GM18520 (cell line): ENCODE data around the gene ACSBG1.

Experiments used
- ATAC-seq: cut with Tn5 transposase; IDR thresholded peaks from one replicate; pipeline ENCODE4 v1.9.1; 2021; ENCODE audit not compliant: unreplicated experiment

The ACSBG1 gene, protein sequence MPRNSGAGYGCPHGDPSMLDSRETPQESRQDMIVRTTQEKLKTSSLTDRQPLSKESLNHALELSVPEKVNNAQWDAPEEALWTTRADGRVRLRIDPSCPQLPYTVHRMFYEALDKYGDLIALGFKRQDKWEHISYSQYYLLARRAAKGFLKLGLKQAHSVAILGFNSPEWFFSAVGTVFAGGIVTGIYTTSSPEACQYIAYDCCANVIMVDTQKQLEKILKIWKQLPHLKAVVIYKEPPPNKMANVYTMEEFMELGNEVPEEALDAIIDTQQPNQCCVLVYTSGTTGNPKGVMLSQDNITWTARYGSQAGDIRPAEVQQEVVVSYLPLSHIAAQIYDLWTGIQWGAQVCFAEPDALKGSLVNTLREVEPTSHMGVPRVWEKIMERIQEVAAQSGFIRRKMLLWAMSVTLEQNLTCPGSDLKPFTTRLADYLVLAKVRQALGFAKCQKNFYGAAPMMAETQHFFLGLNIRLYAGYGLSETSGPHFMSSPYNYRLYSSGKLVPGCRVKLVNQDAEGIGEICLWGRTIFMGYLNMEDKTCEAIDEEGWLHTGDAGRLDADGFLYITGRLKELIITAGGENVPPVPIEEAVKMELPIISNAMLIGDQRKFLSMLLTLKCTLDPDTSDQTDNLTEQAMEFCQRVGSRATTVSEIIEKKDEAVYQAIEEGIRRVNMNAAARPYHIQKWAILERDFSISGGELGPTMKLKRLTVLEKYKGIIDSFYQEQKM

DNA sequence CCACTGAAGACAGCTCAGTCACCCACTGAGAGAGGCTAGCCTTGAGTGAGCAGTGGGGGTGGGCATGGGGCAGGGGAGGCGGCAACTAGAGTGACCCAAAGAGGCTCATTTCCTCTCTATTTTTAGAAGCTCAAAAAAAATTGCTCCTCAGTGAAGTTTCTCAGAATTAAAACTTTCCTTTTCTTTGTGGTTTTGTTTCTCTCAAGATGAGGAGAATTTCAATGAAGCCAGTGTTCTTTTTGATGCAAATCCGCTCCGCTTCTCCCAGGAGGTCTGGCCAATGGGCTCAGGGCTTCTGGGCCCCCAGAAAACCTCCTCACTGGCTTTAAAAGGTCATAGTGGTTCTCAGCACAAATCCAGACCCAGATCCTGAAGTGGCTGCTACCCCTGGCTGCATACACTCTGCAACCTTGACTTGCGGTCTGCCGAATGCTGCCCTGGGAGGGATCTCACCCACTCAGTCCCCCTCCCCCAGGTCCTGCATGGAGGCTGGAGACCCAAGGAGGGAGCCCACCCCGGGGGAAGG is at the start of gene ACSBG1:
Gene ACSBG1, minus strand, starts transcription at position 51 of the 526 bp plus-strand sequence. CDS start 64 bp downstream, outside the sequence.
- no peak for ATAC-seq

DNA sequence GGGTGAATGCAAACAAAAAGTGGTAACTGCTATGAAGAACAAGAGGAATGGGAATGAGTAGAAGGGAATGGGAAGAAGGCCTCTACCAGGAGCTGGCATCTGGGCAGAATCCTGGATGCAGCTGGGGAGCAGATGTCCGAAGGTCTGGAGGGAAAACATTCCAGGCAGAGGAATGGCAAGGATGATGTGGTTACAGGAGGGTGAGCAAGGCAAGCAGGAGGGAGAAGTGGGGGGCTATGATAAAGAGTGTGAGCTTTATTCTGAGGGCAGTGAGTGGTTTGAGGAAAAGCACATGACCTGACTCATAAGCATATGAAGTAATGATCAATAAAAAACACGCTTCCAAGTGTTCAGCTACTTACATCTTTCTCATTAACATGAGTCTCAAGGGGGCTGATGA is 48.0 kb upstream of the ACSBG1 start:
- ATAC-seq = no peak

DNA sequence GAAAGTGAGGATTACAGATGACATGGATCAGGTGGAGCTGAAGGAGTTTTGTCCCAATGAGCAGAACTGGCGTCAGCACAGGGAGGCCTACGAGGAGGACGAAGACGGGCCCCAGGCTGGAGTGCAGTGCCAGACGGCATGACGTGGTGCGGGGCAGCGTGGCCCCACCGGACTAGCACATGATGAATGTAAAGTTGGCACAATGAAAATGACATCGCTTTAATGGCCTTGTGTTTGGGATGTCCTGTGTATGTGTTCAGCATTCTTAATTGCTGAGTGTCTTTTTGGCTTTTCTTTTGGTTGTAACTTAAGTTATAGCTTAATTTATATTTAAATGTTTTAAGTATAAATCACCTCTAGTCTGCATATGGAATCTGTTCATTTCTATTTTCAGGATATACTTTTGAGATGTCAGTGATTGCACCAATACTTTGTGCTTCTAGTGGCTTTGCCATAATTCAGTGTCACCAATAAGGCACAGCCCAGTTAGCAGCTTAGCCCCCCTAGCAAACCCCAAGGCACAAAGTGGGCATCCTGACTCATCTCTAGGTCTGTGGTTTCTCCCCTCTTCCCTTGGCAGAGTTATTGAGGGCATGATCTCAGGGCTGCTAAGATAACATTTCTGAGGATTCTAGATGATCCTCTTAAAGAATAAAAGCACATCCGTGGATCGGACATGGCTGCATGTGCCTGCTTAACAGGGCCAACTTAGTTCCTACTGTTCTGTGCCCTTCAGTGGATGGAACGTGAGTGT is 46.1 kb upstream of the ACSBG1 start:
- no peak for ATAC-seq

DNA sequence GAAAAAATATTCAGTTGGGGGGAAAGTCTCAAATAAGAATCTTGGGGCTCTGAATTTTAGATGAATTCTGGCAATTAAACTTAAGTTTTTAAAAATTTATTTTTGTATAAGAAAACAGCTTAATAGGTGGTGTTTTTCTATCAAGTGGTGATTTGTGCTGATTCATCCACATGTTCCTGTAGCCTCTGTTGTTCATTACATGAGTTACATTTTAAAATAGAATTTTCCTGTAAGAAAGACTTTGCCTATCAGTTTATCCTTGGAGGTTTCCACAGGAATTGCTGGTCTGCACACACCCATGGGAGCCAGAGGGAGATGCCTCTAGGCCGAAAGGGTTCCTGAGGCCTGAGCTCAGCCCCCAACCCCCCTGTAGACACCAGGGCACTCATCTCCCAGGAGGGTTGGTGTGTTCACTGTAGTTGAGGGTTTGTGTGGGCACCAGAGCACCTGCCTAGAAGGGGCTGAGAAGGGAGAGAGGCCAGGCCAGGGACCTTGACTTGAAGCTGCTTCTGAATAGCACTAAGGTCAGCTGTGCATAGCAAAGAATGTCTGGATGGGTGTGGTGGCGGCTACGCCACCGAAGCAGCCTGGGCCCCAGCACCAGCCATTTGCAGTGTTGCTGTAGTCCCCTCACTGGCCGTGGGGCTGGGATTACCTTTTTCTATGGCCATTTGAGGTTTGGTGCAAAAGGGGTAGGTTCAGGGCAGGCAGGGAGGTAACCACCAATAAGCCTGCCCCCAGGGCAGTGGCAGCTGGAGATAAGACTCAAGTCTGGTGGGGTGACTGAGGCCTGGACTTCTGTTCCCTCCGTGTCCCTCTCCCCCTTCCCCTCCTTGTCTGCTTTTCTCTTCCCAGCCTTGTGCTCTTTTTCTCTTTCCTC is 41.9 kb upstream of the ACSBG1 start:
- no peak for ATAC-seq

DNA sequence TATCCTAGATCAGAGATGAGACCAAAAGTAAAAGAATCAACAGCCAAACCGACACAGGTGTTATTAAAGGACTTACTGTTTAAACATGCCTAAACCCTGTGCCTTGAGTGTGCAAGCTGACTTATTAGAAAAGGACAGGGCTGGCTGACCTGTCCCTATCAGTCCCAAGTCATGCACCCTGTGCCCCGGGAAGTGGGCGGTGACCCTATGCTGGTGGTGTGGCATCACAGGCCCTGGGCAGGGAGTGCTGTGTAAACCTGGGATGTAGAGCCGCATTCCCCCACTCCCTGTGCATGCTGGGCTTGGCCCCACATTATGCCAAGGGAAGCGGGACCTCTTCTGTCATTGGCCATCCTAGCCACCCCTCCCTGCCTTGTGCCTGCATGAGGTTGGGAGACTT is 40.6 kb upstream of the ACSBG1 start:
- no peak for ATAC-seq

DNA sequence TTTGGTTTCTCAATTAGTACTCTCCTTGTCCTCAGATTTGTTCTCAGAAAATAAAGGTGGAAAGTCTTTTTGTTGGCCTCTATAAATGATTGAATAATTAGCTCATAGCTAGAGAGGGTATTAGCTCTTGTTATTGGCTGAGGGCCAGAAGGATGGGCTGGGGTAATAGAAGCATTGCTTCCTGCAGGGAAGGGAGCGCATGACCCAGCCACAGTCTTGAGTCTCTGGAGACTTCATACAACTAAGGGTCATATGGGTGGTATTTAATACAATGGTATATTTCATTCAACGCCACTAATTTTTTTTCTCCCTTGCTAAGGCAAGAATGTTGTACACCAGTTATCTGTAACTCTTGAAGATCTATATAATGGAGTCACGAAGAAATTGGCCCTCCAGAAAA is 38.4 kb upstream of the ACSBG1 start:
- ATAC-seq = no peak

DNA sequence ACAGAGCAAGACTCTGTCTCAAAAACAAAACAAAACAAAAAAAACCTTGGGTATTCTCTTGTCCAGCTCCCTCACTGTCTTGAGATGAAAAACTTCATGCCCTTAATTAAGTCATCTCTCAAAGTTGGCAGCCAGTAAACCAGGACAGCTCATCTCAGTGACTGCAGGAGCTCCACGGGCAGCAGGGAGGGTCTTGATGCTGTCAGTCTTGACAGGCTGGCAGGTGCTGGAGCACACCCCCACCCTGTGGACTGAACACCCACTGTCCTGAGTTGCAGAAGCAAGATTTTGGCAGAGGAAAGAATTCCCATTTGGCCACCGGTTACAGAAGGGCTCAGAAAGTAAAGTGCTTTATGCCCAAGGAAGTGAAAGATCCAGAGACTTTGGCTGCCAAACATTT is 38.0 kb upstream of the ACSBG1 start:
- ATAC-seq = no peak

DNA sequence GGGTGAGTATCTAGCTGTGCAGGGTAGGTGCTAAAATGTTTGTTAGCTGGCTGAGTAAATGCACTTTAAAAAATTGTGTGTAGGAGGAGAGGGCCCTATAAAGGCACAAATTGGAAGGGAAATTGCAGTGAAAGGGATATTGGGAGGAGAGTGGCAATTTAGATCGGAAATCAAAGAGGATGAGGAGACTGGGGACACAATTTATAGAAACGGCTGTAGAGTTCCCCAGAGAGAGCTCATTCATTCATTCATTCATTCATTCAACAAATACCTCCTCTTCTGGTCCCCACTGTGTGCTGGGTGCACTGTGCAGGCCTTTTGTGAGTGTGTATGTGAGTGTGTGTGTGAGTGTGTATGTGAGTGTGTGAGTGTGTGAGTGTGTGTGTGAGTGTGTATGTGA is 32.4 kb upstream of the ACSBG1 start:
- no peak for ATAC-seq

DNA sequence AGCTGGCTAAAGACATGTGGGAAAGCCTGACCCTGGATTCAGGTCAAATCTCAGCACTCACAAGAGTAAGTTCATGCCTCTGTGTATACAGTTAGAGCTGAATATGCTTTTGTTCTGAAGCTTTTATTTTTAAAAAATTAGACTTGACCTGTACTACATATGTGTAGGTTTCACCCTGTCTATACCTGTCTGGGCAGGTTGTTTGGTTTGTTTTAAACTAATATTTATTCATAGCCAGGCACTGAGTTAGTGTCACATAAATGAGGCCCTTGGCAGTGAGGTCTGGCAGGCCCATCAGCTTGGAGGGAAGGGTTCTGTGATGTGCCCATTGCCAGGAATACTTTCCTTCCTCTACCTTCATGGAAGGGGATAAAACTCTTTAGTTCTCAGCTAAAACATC is 31.9 kb upstream of the ACSBG1 start:
- no peak for ATAC-seq

DNA sequence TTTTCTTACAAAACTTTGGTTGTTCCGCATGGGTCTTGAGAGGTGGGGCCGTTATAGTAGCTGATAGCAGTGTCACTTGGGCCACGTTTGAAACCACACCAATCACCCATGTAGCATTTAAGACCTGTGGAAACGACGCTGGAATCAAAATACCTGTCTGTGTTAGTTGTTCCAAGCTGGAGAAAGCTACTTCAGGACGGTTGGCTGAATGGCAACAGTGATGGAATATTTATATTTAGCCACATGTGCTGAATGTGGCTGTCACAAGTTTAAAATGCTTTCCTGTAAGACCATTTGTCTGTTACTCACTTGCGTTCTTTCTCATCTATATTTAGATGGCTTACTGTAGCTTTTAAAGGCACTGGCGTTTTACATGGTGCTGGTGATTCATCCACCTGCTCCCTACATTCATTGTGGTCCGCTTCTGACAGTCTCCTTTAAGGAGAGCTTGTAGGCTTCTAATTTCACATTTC is 31.4 kb upstream of the ACSBG1 start:
- no peak for ATAC-seq

DNA sequence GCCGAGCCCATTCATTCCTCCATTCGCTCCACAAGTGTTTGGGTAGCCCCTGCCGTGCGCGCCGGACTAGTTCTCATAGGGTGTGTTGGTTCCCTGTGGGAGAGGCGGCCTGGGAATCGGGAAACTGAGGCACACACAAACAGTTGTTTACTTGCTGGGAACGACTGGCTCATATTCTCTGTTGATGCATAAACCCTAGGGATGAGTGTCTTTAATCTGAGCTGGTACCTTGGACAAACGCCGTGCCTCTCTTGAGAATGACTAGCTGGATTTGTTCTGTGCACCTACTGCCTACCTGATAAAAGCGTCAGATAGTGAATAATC is 30.7 kb upstream of the ACSBG1 start:
- ATAC-seq = no peak

DNA sequence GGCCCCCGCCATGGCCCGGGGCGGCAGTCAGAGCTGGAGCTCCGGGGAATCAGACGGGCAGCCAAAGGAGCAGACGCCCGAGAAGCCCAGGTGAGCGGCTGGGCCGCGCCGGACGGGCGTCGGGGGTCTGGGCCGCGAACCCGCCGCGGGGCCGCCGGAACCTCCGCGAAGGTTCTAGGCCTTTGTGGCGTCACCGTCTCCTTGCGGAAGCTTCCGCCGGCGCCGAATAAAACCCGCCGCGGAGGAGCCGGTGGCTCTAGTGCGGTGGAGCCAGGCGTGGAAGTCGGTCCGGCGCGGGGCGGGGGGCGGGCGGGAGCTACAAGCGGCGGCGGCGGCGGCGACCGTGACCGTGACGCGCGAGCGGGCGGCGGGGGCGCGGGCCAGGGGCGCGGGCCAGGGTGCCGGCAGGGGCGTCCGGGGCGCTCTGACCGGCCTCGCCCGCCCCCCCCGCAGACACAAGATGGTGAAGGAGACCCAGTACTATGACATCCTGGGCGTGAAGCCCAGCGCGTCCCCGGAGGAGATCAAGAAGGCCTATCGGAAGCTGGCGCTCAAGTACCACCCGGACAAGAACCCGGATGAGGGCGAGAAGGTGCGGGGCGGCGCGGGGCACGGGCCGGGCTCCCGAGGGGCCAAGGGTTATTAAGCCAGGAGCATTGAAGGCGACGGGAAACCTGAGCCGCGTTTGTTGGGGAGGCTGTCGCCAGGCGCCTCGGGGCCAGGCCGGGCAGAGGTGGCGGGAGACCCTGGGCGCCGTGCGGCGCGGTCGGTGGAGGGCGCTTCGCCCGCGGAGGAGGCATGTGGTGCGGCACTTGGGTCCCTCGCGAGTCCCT is 30.2 kb upstream of the ACSBG1 start, which contains the start of gene DNAJA4:
Gene DNAJA4, plus strand, starts transcription at position 259 of the 833 bp plus-strand sequence. Its CDS starts 202 bp downstream, at position 461.
- ATAC-seq = no peak

DNA sequence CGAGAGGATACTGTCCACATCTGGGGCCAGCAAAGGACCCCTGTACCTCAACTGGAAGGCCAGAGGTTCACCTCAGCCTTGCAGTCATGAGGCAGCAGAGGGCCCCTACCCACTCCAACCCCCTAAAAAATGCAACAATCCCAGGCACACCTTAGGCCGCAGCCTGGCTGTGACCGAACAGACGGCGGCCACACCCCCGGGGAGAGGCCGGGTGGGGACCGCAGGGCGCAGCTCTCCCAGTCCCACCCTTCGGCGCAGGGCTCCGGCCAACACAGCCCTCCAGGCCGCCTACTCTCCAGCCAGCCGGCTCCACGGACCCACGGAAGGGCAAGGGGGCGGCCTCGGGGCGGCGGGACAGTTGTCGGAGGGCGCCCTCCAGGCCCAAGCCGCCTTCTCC is 29.5 kb upstream of the ACSBG1 start:
- no peak for ATAC-seq

DNA sequence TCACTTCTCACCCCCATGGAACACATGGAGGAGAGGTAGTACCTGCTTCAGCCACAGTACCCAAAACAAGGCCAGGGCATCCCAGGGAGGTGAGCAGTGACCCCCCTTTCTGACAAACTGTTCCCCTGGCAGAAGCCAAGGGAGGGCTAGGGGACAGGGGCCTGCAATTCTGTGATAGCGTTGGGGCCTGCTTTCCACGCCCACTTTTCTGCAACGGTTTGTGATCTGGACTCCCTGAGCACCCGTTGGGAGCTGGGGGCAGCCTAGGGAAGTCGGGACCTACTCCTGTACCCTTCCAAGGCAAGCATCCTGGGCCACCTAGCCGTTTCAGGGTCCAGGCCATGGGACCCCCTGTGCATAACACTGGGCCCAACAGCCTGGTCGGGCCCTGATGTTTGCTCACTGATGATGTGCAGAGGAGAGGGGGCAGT is 29.0 kb upstream of the ACSBG1 start:
- no peak for ATAC-seq

DNA sequence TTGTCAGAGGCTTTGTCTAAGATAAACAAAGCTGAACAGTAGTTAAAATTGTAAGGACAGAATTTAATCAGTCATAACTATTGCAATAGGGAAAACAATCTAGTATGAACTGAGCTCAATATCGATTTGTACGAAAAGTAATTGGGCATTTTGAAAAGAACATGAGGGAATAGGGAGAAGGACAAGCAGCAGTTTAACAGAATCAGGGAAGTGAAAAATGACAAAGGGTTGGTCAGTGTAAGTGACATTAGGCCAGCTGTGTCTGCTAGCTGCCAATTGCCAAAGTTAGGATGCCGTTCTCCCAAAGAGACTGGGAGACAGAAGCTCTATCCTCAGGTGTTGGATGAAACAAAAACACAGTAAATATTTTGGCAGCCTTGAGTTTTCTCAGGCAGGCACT is 26.7 kb upstream of the ACSBG1 start:
- ATAC-seq = no peak

DNA sequence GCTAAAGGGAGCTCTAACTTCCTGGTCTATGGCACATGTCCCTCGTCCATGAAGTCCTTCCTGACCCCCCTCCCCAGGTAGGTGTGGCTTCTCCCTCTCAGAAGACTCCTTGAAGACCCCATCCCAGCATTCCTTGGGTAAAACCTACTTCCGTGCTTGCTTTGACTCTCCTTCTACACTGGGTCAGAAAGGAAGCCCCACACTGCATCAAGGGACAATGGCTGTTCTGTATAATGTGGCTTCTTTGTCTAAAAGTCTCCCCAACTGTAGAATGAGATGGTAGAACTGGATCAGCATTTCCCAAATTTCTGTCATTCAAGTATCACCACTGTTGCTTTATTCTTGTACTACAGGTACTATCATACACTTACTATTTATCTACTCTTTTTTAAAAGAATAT is 26.1 kb upstream of the ACSBG1 start:
- no peak for ATAC-seq

DNA sequence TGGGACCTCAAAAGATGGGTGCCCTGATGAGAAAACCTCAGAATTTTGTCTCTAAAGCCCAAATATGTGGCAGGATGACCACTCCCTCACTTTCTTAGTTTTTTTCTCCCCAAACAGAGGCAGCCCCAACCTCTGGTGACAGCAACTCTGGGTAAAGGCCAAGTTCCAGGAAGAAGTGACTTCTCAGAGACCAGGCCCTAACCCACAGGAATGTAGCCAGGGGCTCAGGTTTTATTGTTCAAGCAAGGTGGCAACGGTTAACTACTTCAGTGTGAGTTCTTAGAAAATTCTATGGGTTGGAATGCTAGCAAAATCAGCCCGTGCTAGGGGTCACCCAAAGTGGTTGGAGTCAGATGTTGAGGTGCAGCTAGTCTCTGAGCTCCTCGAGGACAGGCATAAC is 24.9 kb upstream of the ACSBG1 start:
- ATAC-seq = no peak

DNA sequence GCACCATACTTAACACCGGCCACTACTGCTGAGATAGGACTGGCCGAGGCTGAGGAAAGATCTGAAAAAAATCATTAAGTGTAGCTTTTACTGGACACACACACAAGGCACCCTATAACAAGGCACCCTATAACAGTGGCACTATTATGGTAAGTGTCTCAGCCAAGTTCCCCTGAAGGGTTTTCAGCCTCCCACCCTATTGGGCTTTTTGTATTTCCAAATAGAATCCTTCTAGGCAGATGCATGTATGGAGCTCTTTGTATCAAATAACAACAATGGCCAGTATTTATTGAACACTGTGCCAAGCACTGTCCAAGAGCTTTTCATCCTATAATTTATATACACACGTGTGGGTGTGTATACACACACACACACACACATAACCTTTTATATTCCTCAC is 23.3 kb upstream of the ACSBG1 start:
- no peak for ATAC-seq

DNA sequence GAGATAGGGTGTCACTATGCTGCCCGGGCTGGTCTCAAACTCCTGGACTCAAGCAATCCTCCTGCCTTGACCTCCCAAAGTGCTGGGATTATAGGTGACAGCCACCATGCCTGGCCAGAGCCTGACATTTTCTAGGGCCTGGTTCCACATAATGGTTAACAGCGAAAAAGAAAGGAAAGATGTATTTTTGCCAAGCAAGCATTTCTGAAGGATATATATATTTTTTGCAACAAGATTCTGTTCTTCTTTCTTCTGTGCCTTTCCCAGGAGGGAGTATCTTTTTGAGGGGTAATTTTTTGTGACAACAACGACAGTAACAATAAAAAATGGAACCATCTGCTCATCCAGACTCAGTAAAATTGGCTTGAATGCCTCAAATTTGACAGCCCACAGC is 21.7 kb upstream of the ACSBG1 start:
- no peak for ATAC-seq
